Vagina (tissue), 2 donors: ENCODE results near the gene MGAT5.

Experiments used
- CTCF ChIP-seq, 3 experiments: fragments of 450-650 bp in 2 of 3; fragments of 200-600 bp in 1 of 3; sonication (generic) in 1 of 3; IDR thresholded peaks; one replicate each; pipeline ENCODE4 v1.5.1; 2017 to 2019; ENCODE audit warnings: antibody characterized with exemption in 3 of 3, mild to moderate bottlenecking in 2 of 3, moderate library complexity in 2 of 3
- POLR2A ChIP-seq, 2 donors: fragments of 450-650 bp; IDR thresholded peaks; one replicate each; pipeline ENCODE4 v1.6.1; 2017; ENCODE audit warnings: antibody characterized with exemption in 2 of 2, mild to moderate bottlenecking in 2 of 2, moderate library complexity in 2 of 2

DNA sequence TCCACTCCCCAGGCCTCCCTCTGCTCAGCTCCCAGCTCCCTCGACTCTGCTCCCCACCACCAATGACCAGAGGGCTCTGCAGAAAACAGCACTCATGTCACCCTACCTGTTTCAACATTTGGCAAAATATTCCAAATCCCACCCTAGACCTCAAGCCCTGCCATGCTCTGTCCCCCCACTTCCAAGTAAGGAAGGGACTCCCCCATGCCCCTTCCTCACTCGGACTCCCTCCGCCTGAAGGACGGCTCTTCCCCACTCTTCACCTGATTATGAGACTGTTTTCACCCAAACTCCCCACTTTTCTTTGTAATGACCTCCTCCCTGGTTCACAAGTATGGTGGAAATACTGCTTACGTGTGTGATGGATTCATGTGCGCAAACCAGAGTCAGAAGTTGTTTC is 208.4 kb downstream of the MGAT5 start:
- no peak for TF ChIP-seq CTCF (IDR thresholded peaks at IDR 0.05)
- no peak for TF ChIP-seq POLR2A (IDR thresholded peaks at IDR 0.05)
